HG03378 (cell line): ENCODE results near the gene ZNF273.
"Not testable (repeated sequence)": the region's sequence is repeated elsewhere in the genome, so short reads cannot be mapped to it uniquely, and the experiment has no call there.

Experiments
- ATAC-seq: cut with Tn5 transposase; IDR thresholded peaks from one replicate; pipeline ENCODE4 v1.9.1; 2021; ENCODE audit warnings: mild to moderate bottlenecking, moderate library complexity; ENCODE audit not compliant: unreplicated experiment

The ZNF273 gene

DNA sequence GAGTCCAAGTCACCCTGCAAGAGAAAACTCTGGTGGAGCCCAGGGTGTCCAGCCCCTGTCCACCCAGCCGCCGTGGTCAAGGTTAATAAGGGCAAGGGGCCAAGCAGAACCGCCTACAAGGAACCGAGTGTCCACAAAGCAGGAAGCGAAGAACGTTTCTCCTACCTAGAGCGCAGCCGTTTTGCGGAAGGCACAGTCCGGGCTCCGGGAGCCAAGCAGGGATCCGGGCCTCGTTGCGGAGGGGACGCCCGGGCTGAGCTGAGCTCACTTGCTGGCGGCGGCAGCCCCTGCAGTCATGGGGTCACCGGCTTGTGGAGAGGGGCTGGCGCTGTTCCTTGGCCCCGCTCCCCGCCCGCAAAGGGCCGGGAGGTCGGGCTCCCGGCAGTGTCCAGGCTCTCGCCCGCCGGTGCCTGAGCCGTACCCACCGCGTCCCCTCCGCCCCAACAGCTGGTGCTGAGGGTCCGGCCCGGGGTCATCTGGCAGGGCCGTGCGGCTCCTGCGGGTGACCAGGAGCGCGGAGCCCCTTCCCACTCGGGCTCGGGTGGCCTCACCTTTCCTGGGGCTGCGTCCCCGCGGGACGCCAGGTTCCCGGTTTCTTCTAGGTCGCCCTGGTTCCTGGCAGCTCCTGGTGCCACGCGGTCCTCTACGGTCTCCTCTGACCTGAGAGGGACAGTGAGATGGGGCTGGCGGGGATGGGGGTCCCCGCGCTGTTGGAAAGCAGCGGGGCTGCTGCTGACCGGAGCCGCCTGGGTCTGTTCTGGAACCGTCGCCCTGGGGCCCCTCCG, 14.0 kb upstream of the ZNF273 start:
- no peak for ATAC-seq

DNA sequence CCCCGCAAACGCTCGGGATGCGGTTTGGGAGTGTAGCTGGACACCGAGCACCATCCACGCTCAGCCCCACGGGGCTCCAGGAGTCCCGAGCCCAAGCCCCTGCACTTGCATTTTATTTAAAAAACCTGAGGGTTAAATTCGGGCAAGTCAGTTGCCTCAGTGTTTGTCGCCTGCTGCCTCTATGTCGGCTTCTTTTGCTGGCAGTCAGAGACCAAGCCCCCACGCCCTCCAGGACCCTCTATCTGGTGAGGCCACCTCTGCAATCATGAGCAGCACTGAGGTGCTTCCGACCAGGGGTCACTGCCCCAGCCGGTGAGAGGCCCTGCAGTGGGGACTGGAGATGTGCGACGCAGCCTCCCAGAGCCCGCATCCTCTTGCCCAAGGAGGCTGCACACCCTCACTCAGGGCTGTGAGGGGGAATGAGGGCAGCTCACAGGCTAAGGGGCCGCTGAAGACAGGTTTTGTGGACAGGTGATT, 13.3 kb upstream of the ZNF273 start:
- ATAC-seq: no peak

DNA sequence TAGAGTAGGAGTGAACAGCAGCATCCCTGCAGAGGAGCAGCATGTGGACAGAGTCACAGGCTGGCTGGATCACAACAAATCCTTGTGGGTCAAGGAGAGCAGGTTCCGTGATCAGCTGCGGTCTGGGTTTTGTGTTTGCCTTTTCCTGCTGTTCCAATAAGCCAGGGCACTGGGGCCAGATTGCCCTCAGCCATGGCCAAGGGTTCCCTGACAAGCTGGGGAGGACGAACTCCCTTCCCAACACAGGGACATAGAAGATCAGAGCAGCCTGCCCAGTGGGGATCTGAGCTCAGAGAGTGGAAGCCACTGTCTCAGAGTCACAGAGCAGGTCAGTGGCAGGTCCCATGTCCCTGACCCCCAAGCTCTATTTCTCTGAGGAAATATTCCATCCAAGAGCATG, 12.8 kb upstream of the ZNF273 start:
- ATAC-seq: not testable (repeated sequence)

GRCh38 chr7:64890761-64891362, 12.2 kb upstream of the ZNF273 start:
- ATAC-seq: no peak

- ATAC-seq: not testable (repeated sequence)
Measured at GRCh38 chr7:64891363-64892081, 11.6 kb upstream of the ZNF273 start.

- no peak for ATAC-seq
Measured at GRCh38 chr7:64892116-64892515, 11.0 kb upstream of the ZNF273 start.

DNA sequence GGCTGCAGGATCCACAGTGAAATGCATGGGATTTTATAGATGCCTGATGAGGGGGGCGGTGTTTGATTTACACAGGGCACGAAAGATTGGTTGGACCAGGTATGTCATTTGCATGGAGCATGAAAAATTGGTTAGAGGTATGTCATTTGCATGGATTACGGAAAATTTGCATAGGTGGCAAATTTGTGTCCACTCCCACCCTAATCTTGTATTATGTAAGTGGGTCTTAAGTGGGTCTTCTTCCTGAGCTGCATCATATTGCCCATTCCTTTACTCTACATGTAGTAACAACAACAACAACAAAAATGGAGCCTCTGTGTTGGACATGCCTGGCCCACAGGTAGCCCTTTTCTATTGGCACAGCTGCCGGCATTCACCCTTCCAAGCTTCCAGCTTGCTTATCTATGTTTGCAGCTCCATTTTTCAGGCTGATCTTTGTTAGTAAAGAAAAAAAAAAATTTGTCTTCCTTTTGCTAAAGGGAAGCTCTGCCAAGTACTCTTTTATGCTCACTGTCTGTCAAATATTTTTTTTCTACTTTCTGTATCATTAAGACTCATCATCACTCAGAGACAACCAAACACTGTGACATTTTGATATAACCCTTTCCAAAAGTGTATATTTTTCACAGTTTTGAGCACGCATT, 10.3 kb upstream of the ZNF273 start:
- ATAC-seq: no peak

- ATAC-seq: no peak
Measured at GRCh38 chr7:64893401-64893800, 9.7 kb upstream of the ZNF273 start.

GRCh38 chr7:64902461-64902805, 640 bp upstream of the ZNF273 start:
- ATAC-seq: not testable (repeated sequence)

DNA sequence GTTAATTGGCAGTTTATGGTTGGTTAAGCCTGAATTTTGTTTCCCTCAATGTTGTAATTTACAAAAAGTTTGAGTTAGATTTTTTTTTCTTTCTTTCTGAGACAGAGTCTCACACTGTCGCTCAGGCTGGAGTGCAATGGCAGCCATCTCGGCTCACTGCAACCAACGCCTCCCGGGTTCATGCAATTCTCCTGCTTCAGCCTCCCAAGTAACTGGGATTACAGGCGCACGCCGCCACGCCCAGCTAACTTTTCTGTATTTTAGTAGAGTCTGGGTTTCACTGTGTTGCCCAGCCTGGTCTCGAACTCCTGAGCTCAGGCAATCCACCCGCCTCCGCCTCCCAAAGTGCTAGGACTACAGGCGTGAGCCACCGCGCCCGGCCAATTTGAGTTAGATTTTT, 935 bp downstream of the ZNF273 start:
- ATAC-seq: no peak

- ATAC-seq: no peak
Measured at GRCh38 chr7:64905133-64905532, 2.1 kb downstream of the ZNF273 start.

GRCh38 chr7:64905547-64905946, 2.5 kb downstream of the ZNF273 start:
- no peak for ATAC-seq

DNA sequence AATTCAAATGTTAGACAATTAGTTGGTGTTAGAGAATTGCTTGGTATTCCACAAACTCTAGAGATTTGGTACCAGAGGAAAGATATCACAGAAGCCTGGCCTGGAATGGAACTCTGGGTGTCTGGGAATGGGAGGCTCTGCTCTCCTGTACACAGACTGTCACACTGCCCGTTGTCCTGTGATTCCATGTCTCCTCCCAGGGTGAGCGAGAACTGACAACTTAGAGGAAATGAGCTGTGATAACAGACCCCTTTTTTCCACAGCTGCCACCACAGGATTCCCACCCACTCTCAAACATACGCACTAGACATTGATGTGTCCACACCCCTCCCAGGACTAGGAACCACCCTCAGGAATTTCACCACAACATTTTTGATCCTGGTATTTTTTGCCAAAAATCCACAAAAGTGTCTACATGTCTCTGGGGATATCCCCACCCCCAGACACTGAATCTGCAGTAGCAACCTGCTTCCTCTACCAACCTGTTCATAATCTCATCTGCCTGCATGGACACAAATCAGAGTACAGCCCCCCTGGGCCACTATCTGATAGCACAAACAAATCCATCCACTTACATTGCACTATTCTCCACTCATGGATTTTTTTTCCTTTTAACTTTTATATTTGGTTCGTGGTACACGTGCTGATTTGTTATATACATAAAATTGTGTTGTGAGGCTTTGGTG, 4.7 kb downstream of the ZNF273 start:
- no peak for ATAC-seq

DNA sequence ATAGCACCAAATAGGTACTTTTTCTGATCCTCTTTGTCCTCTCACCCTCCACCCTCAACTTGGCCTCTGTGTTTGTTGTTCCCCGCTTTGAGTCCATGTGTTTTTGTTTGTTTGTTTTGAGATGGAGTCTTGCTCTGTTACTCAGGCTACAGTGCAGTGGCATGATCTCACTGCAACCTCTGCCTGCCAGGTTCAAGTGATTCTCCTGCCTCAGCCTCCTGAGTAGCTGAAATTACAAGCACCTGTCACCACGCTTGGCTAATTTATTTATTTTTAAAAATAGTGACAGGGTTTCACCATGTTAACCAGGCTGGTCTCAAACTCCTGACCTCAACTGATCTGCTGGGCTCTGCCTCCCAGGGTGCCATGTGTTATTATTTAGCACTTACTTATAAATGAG, 5.3 kb downstream of the ZNF273 start:
- ATAC-seq: no peak

- ATAC-seq: no peak
Measured at GRCh38 chr7:64914557-64914956, 11.5 kb downstream of the ZNF273 start.

DNA sequence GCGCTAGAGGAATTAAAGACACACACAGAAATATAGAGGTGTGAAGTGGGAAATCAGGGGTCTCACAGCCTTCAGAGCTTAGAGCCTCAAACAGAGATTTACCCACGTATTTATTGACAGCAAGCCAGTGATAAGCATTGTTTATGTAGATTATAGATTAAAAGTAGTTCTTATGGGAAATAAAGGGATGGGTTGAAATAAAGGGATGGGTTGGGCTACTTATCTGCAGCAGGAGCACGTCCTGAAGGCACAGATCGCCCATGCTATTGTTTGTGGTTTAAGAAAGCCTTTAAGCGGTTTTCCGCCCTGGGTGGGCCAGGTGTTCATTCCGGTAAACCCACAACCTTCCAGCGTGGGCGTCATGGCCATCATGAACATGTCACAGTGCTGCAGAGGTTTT, 12.2 kb downstream of the ZNF273 start:
- ATAC-seq: not testable (repeated sequence)

GRCh38 chr7:64928252-64929187, 25.4 kb downstream of the ZNF273 start:
- ATAC-seq: not testable (repeated sequence)

GRCh38 chr7:64934478-64934877, 31.4 kb downstream of the ZNF273 start:
- no peak for ATAC-seq

- ATAC-seq: no peak
Measured at GRCh38 chr7:64938540-64938939, 35.5 kb downstream of the ZNF273 start.

DNA sequence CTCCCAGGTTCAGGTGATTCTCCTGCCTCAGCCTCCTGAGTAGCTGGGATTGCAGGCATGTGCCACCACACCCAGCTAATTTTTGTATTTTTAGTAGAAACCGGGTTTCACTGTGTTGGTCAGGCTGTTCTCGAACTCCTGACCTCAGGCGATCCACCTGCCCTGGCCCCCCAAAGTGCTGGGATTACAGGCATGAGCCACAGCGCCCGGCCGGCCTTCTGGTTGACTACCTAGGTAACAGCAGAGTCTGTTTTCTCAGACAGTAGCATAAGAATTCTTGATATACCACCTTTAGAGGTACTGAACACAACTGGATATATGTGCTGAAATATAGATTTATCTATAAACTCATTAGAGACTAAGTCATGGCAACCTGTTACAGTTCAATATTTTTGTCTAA, 36.9 kb downstream of the ZNF273 start:
- not testable (repeated sequence) for ATAC-seq
